ENCODE measurements around the gene ACOT13.
"Not testable (repeated sequence)": the region's sequence is repeated elsewhere in the genome, so short reads cannot be mapped to it uniquely, and the experiment has no call there.

ACOT13 gene

GRCh38 chr6:24632573-24632972, 34.3 kb upstream of the ACOT13 start:
- Histone ChIP-seq H3K36me3 (ENCODE audit: control insufficient read depth, low read length) (no peaks in the 10 kb centered on the region), H3K79me2 (ENCODE audit: control insufficient read depth, low read length) (no peaks in the 10 kb centered on the region), H3K4me1 (ENCODE audit: control insufficient read depth, low read length) (no peaks in the 10 kb centered on the region), H4K20me1 (ENCODE audit: control insufficient read depth, insufficient read depth, low read depth, low read length) (no peaks in the 10 kb centered on the region), H3F3A (ENCODE audit: control insufficient read depth, insufficient read depth) (no peaks in the 10 kb centered on the region), H3K9me2 (replicated peaks; ENCODE audit: control insufficient read depth, low read length) (no peaks in the 10 kb centered on the region), H3K4me3 (ENCODE audit: low read length) (no peak overlapping the region), H3K27me3 (ENCODE audit: control insufficient read depth, low read length) (peaks cover 8% of the 10 kb centered on the region; the same call in 1 of the 2 replicates), H3K9me3 (ENCODE audit: control insufficient read depth, insufficient read depth, low read length) (no peaks in the 10 kb centered on the region), H3K4me2 (ENCODE audit: low read length) (no peak overlapping the region), H3K27ac (ENCODE audit: low read depth, low read length) (no peak overlapping the region)
- TF ChIP-seq, protein P1, sequence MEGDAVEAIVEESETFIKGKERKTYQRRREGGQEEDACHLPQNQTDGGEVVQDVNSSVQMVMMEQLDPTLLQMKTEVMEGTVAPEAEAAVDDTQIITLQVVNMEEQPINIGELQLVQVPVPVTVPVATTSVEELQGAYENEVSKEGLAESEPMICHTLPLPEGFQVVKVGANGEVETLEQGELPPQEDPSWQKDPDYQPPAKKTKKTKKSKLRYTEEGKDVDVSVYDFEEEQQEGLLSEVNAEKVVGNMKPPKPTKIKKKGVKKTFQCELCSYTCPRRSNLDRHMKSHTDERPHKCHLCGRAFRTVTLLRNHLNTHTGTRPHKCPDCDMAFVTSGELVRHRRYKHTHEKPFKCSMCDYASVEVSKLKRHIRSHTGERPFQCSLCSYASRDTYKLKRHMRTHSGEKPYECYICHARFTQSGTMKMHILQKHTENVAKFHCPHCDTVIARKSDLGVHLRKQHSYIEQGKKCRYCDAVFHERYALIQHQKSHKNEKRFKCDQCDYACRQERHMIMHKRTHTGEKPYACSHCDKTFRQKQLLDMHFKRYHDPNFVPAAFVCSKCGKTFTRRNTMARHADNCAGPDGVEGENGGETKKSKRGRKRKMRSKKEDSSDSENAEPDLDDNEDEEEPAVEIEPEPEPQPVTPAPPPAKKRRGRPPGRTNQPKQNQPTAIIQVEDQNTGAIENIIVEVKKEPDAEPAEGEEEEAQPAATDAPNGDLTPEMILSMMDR (IDR thresholded peaks at IDR 0.05; ENCODE audit: low read depth, low read length, poor library complexity, severe bottlenecking), result no peak
- no peak for TF ChIP-seq EZH2phosphoT487 (IDR thresholded peaks at IDR 0.05; ENCODE audit: borderline replicate concordance, low read length)

- Histone ChIP-seq H3K4me1 (ENCODE audit: control insufficient read depth, low read length) (no peaks in the 10 kb centered on the region), H3F3A (ENCODE audit: control insufficient read depth, insufficient read depth) (no peaks in the 10 kb centered on the region), H3K9me3 (ENCODE audit: control insufficient read depth, insufficient read depth, low read length) (peaks cover 4% of the 10 kb centered on the region; the same call in 1 of the 2 replicates), H3K27ac (ENCODE audit: low read depth, low read length) (no peak overlapping the region), H3K27me3 (ENCODE audit: control insufficient read depth, low read length) (peaks cover 8% of the 10 kb centered on the region; the same call in 1 of the 2 replicates), H3K4me3 (ENCODE audit: low read length) (no peak overlapping the region), H3K4me2 (ENCODE audit: low read length) (no peak overlapping the region), H3K36me3 (ENCODE audit: control insufficient read depth, low read length) (no peaks in the 10 kb centered on the region), H4K20me1 (ENCODE audit: control insufficient read depth, insufficient read depth, low read depth, low read length) (no peaks in the 10 kb centered on the region), H3K9me2 (replicated peaks; ENCODE audit: control insufficient read depth, low read length) (no peaks in the 10 kb centered on the region), H3K79me2 (ENCODE audit: control insufficient read depth, low read length) (no peaks in the 10 kb centered on the region)
- TF ChIP-seq, protein P1 (IDR thresholded peaks at IDR 0.05; ENCODE audit: low read depth, low read length, poor library complexity, severe bottlenecking), result no peak
- TF ChIP-seq EZH2phosphoT487 (IDR thresholded peaks at IDR 0.05; ENCODE audit: borderline replicate concordance, low read length), result no peak
These were observed 30.2 kb upstream of the ACOT13 start for GRCh38 chr6:24636681-24637080.

- Histone ChIP-seq H3K36me3 (ENCODE audit: control insufficient read depth, low read length) (no peaks in the 10 kb centered on the region), H3K27me3 (ENCODE audit: control insufficient read depth, low read length) (peaks cover 5% of the 10 kb centered on the region; the same call in 1 of the 2 replicates), H3F3A (ENCODE audit: control insufficient read depth, insufficient read depth) (0 out of 2 replicates have a peak, but pooled peaks cover 5% of the 10 kb centered on the region), H4K20me1 (ENCODE audit: control insufficient read depth, insufficient read depth, low read depth, low read length) (no peaks in the 10 kb centered on the region), H3K79me2 (ENCODE audit: control insufficient read depth, low read length) (no peaks in the 10 kb centered on the region), H3K27ac (ENCODE audit: low read depth, low read length) (no peak overlapping the region), H3K4me1 (ENCODE audit: control insufficient read depth, low read length) (peaks cover 6% of the 10 kb centered on the region), H3K9me3 (ENCODE audit: control insufficient read depth, insufficient read depth, low read length) (peaks cover 4% of the 10 kb centered on the region; the same call in 1 of the 2 replicates), H3K4me3 (ENCODE audit: low read length) (no peak overlapping the region), H3K4me2 (ENCODE audit: low read length) (no peak overlapping the region), H3K9me2 (replicated peaks; ENCODE audit: control insufficient read depth, low read length) (no peaks in the 10 kb centered on the region)
- TF ChIP-seq, protein P1 (IDR thresholded peaks at IDR 0.05; ENCODE audit: low read depth, low read length, poor library complexity, severe bottlenecking), result no peak
- TF ChIP-seq EZH2phosphoT487 (IDR thresholded peaks at IDR 0.05; ENCODE audit: borderline replicate concordance, low read length), result no peak
These were observed 26.7 kb upstream of the ACOT13 start for GRCh38 chr6:24640166-24640565.

- not testable (repeated sequence) for H3F3A ChIP-seq (ENCODE audit: control insufficient read depth, insufficient read depth); H3K9me3 ChIP-seq (ENCODE audit: control insufficient read depth, insufficient read depth, low read length); H3K27ac ChIP-seq (ENCODE audit: low read depth, low read length); H3K9me2 ChIP-seq (replicated peaks; ENCODE audit: control insufficient read depth, low read length); H3K4me2 ChIP-seq (ENCODE audit: low read length); H3K36me3 ChIP-seq (ENCODE audit: control insufficient read depth, low read length); H4K20me1 ChIP-seq (ENCODE audit: control insufficient read depth, insufficient read depth, low read depth, low read length); H3K4me3 ChIP-seq (ENCODE audit: low read length); H3K27me3 ChIP-seq (ENCODE audit: control insufficient read depth, low read length); H3K79me2 ChIP-seq (ENCODE audit: control insufficient read depth, low read length)
- peaks cover 10% of the 10 kb centered on the region for H3K4me1 ChIP-seq (ENCODE audit: control insufficient read depth, low read length)
These were observed 26.2 kb upstream of the ACOT13 start for GRCh38 chr6:24640631-24641030.
